H9 (cell line): ENCODE data around the gene CAVIN4. TPM values are rescaled to one million over a fixed set of nuclear protein-coding genes. Genes with fewer than 3 reads are reported as not detected.

Experiments used
- DNase-seq: peaks from one replicate; pipeline ENCODE4 v3.0.0-alpha.2; 2017
- H2AFZ ChIP-seq: one replicate; pipeline ENCODE4 v1.6.1; 2013; ENCODE audit warnings: mild to moderate bottlenecking, low read length, control low read depth, moderate library complexity
- H2AK5ac ChIP-seq: 2 replicates; pipeline ENCODE4 v1.6.1; 2013; ENCODE audit warnings: low read length, control low read depth, mixed read lengths; ENCODE audit not compliant: insufficient read length
- H2BK120ac ChIP-seq: one replicate; pipeline ENCODE4 v1.6.1; 2013; ENCODE audit warnings: low read depth, mild to moderate bottlenecking, low read length, control low read depth, inconsistent platforms; ENCODE audit not compliant: poor library complexity, severe bottlenecking
- H2BK12ac ChIP-seq: 2 replicates; pipeline ENCODE4 v1.6.1; 2013; ENCODE audit warnings: low read length, control low read depth, mixed read lengths, low read depth; ENCODE audit not compliant: insufficient read length
- H2BK15ac ChIP-seq: 2 replicates; pipeline ENCODE4 v1.6.1; 2013; ENCODE audit warnings: low read depth, low read length, control low read depth
- H2BK20ac ChIP-seq: one replicate; pipeline ENCODE4 v1.6.1; 2013; ENCODE audit warnings: low read depth, mild to moderate bottlenecking, low read length, control low read depth, inconsistent platforms; ENCODE audit not compliant: poor library complexity, severe bottlenecking
- H2BK5ac ChIP-seq: 2 replicates; pipeline ENCODE4 v1.6.1; 2013; ENCODE audit warnings: low read length, control low read depth, mixed read lengths; ENCODE audit not compliant: insufficient read length
- H3K14ac ChIP-seq: 2 replicates; pipeline ENCODE4 v1.6.1; 2013; ENCODE audit warnings: low read length, control low read depth; ENCODE audit not compliant: insufficient read depth
- H3K18ac ChIP-seq: 2 replicates; pipeline ENCODE4 v1.6.1; 2013; ENCODE audit warnings: low read depth, mild to moderate bottlenecking, mixed read lengths, low read length, control low read depth; ENCODE audit not compliant: insufficient read length
- H3K23ac ChIP-seq: 2 replicates; pipeline ENCODE4 v1.6.1; 2013; ENCODE audit warnings: low read length, control low read depth, mixed read lengths, low read depth; ENCODE audit not compliant: insufficient read length
- H3K23me2 ChIP-seq: 2 replicates; pipeline ENCODE4 v1.6.1; 2013; ENCODE audit warnings: low read depth, mild to moderate bottlenecking, mixed read lengths, low read length, control low read depth; ENCODE audit not compliant: insufficient read length, poor library complexity, severe bottlenecking
- H3K27ac ChIP-seq: 2 replicates; pipeline ENCODE4 v1.5.1; 2013; ENCODE audit warnings: low read length, control low read depth, mixed read lengths, low read depth; ENCODE audit not compliant: insufficient read length
- H3K27me3 ChIP-seq: 2 replicates; pipeline ENCODE4 v1.6.1; 2013; ENCODE audit warnings: low read length, control low read depth, inconsistent platforms; ENCODE audit not compliant: insufficient read depth
- H3K4ac ChIP-seq: 2 replicates; pipeline ENCODE4 v1.6.1; 2013; ENCODE audit warnings: low read depth, mild to moderate bottlenecking, control low read depth, inconsistent platforms, low read length, moderate library complexity
- H3K4me1 ChIP-seq: 2 replicates; pipeline ENCODE4 v1.6.1; 2013; ENCODE audit warnings: low read length, control low read depth, inconsistent platforms; ENCODE audit not compliant: insufficient read depth
- H3K4me2 ChIP-seq: 2 replicates; pipeline ENCODE4 v1.6.1; 2013; ENCODE audit warnings: low read length, control low read depth, mixed read lengths; ENCODE audit not compliant: insufficient read length, insufficient read depth
- H3K56ac ChIP-seq: 2 replicates; pipeline ENCODE4 v1.6.1; 2013; ENCODE audit warnings: low read depth, mild to moderate bottlenecking, mixed read lengths, low read length, control low read depth; ENCODE audit not compliant: insufficient read length
- H3K79me1 ChIP-seq: 2 replicates; pipeline ENCODE4 v1.6.1; 2013; ENCODE audit warnings: low read depth, mild to moderate bottlenecking, moderate library complexity, low read length, control low read depth, inconsistent platforms; ENCODE audit not compliant: insufficient read depth, poor library complexity, severe bottlenecking
- H3K79me2 ChIP-seq: 2 replicates; pipeline ENCODE4 v1.6.1; 2013; ENCODE audit warnings: low read length, control low read depth, inconsistent platforms; ENCODE audit not compliant: insufficient read depth
- H3K9ac ChIP-seq: 2 replicates; pipeline ENCODE4 v1.6.1; 2013; ENCODE audit warnings: low read length, control low read depth, mixed read lengths; ENCODE audit not compliant: insufficient read length; ENCODE audit errors: extremely low read depth
- H3K9me3 ChIP-seq: one replicate; pipeline ENCODE4 v1.6.1; 2013; ENCODE audit warnings: low read depth, low read length, inconsistent platforms; ENCODE audit not compliant: control insufficient read depth
- H3T11ph ChIP-seq: one replicate; pipeline ENCODE4 v1.6.1; 2013; ENCODE audit warnings: mild to moderate bottlenecking, low read length, control low read depth, inconsistent platforms
- H4K20me1 ChIP-seq: one replicate; pipeline ENCODE4 v1.6.1; 2013; ENCODE audit not compliant: control insufficient read depth, insufficient read length, insufficient read depth
- H4K5ac ChIP-seq: 2 replicates; pipeline ENCODE4 v1.6.1; 2013; ENCODE audit warnings: low read depth, mild to moderate bottlenecking, mixed read lengths, low read length, control low read depth; ENCODE audit not compliant: insufficient read length
- H4K8ac ChIP-seq: replicated peaks from 2 replicates; pipeline ENCODE4 v1.6.1; 2013; ENCODE audit warnings: low read length, control low read depth, mixed read lengths, low read depth; ENCODE audit not compliant: insufficient read length
- H4K91ac ChIP-seq: 2 replicates; pipeline ENCODE4 v1.6.1; 2013; ENCODE audit warnings: low read depth, mild to moderate bottlenecking, moderate library complexity, mixed read lengths, low read length, control low read depth; ENCODE audit not compliant: insufficient read length
- H3K27ac Mint-ChIP-seq, 3 experiments: 2 replicates in 2 of 3; 3 replicates in 1 of 3; pipeline ENCODE4 v1.8.0; 2020 to 2021; ENCODE audit warnings: mixed read lengths in 3 of 3, mild to moderate bottlenecking in 1 of 3, moderate library complexity in 1 of 3
- H3K27me3 Mint-ChIP-seq: 2 replicates; pipeline ENCODE4 v1.8.0; 2021; ENCODE audit warnings: low read depth, mild to moderate bottlenecking, moderate library complexity, mixed read lengths
- H3K36me3 Mint-ChIP-seq, 3 experiments: 2 replicates in 2 of 3; 3 replicates in 1 of 3; pipeline ENCODE4 v1.8.0; 2020 to 2021; ENCODE audit warnings: low read depth in 3 of 3, mixed read lengths in 3 of 3; ENCODE audit not compliant: insufficient read depth in 1 of 3
- H3K4me1 Mint-ChIP-seq, 2 experiments: 2 replicates each; pipeline ENCODE4 v1.8.0; 2020; ENCODE audit warnings: mixed read lengths in 2 of 2
- H3K4me3 Mint-ChIP-seq, 2 experiments: 2 replicates in 1 of 2; 3 replicates in 1 of 2; pipeline ENCODE4 v1.8.0; 2020 to 2021; ENCODE audit warnings: mild to moderate bottlenecking in 2 of 2, mixed read lengths in 2 of 2, moderate library complexity in 1 of 2
- H3K9me3 Mint-ChIP-seq, 2 experiments: 2 replicates in 1 of 2; 3 replicates in 1 of 2; pipeline ENCODE4 v1.8.0; 2020; ENCODE audit warnings: mild to moderate bottlenecking in 2 of 2, mixed read lengths in 2 of 2, moderate library complexity in 1 of 2
- WGBS: extraction: QIAGEN DNeasy Blood & Tissue Kit; methylation state at CpG from one replicate; pipeline ENCODE4 v1.1.7; 2013; ENCODE audit warnings: missing lambda C conversion rate, low lambda C conversion rate, mixed read lengths; ENCODE audit not compliant: insufficient read length; ENCODE audit errors: extremely low coverage; 5-methylcytosine and 5-hydroxymethylcytosine counted together
- total RNA-seq: library from RNA; stranded (reverse); gene quantifications from 2 replicates; pipeline ENCODE4 v1.2.1, GENCODE V29; 2021
- TF ChIP-seq, protein P1 (sequence below): fragments of 200-600 bp; sonication (generic); conservative IDR thresholded peaks from 3 replicates; pipeline ENCODE4 v1.8.0; 2021; ENCODE audit warnings: antibody characterized with exemption, mild to moderate bottlenecking

Gene CAVIN4
- total RNA-seq, 1 experiment from 2014 or later, result 7.3 TPM

DNA sequence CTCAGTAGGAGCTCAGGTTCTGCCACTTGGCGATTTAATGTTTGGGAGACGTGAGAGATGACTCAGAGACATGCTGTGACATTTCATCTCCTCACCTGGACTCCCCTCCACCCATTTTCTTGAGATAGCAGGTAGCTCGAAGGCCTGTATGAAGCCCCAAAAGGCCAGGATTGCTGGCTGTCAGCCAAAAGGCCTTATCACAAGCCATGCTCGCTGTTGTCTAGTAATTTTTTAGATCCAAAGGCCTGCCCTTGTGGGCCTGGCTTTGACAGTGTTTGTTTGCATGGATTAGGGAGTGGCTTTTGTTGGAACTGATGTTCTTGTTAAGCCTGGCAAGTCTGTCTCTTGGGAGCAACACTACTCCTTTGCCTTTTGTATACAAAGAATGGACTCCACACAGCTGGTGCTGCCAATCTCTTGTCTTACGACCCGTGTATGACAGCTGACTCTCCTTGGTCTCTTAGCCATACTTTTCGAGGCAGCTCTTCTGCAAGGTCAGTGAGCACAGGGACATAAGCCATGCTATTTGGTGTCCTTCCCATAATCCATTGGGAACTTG is 22.7 kb downstream of the CAVIN4 start:
- Histone ChIP-seq H3K9ac (no peak overlapping the region), H3K14ac (no peak overlapping the region), H4K5ac (no peak overlapping the region), H3K23ac (no peak overlapping the region), H2BK15ac (no peak overlapping the region), H3K4ac (no peak overlapping the region), H3K18ac (no peak overlapping the region), H3K4me1 (peaks cover 3% of the 10 kb centered on the region; the same call in 1 of the 2 replicates), H2BK5ac (no peak overlapping the region), H4K91ac (no peak overlapping the region), H3T11ph (no peak overlapping the region), H3K27ac (no peak overlapping the region), H2AFZ (no peak overlapping the region), H2BK20ac (no peak overlapping the region), H2BK12ac (no peak overlapping the region), H3K27me3 (no peaks in the 10 kb centered on the region), H3K56ac (no peak overlapping the region), H3K79me1 (no peaks in the 10 kb centered on the region), H4K20me1 (no peaks in the 10 kb centered on the region), H3K4me2 (no peak overlapping the region), H3K9me3 (no peaks in the 10 kb centered on the region), H2BK120ac (no peak overlapping the region), H4K8ac (no peak overlapping the region), H3K79me2 (no peaks in the 10 kb centered on the region), H2AK5ac (no peak overlapping the region), H3K23me2 (peaks cover 3% of the 10 kb centered on the region)
- DNase-seq, result no peak
- TF ChIP-seq, protein P1, sequence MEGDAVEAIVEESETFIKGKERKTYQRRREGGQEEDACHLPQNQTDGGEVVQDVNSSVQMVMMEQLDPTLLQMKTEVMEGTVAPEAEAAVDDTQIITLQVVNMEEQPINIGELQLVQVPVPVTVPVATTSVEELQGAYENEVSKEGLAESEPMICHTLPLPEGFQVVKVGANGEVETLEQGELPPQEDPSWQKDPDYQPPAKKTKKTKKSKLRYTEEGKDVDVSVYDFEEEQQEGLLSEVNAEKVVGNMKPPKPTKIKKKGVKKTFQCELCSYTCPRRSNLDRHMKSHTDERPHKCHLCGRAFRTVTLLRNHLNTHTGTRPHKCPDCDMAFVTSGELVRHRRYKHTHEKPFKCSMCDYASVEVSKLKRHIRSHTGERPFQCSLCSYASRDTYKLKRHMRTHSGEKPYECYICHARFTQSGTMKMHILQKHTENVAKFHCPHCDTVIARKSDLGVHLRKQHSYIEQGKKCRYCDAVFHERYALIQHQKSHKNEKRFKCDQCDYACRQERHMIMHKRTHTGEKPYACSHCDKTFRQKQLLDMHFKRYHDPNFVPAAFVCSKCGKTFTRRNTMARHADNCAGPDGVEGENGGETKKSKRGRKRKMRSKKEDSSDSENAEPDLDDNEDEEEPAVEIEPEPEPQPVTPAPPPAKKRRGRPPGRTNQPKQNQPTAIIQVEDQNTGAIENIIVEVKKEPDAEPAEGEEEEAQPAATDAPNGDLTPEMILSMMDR, result no peak
- Mint-ChIP-seq H3K36me3 (peaks cover 0 to 5% (median 0%) of the 10 kb centered on the region in 3 experiments; a peak in 1 of 7 replicates), H3K27ac (no peak overlapping the region), H3K9me3 (peaks cover 2 to 6% of the 10 kb centered on the region in 2 experiments; a peak in 3 of 5 replicates), H3K4me3 (no peak overlapping the region), H3K27me3 (no peaks in the 10 kb centered on the region), H3K4me1 (peaks cover 32 to 43% of the 10 kb centered on the region in 2 experiments)
- no CpG with 5 or more reads among the region's 7 CpGs for WGBS
